Measurements from ENCODE around the gene MPP4. TPM values are rescaled to one million over a fixed set of nuclear protein-coding genes. Genes with fewer than 3 reads are reported as not detected.

MPP4 gene
- total RNA-seq, 1 experiment from 2014 or later, result not detected

DNA sequence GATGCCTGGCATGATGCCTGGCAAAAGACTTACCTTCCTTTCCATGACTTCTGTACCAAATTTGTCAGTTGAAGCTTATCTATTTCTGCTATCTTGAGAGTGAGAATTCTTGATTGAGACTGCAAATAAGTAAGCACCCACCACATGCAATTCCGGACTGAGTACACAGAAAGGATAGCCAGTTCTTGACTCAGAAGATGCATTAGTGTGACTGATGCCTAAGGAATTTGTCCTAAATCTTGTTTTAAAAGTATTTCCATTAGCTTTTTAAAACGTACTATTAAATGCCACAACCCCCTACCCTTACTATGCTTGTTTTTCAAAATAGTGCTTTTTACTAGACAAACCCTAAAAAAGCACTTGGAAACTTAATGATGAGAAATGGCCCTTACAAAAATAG is 545 bp downstream of the MPP4 start:
- Mint-ChIP-seq H3K27me3 (ENCODE audit: low read depth) (no peaks in the 10 kb centered on the region), H3K4me1 (peaks cover 52 to 56% of the 10 kb centered on the region in 2 experiments), H3K36me3 (ENCODE audit: insufficient read depth in 1 of 3, low read depth in 3 of 3) (peaks cover 0 to 8% (median under 1%) of the 10 kb centered on the region in 3 experiments; a peak in 5 of 7 replicates), H3K27ac (peak overlapping the region in 1 of 3 experiments; percentile 88; a peak in 2 of 7 replicates), H3K9me3 (no peaks in the 10 kb centered on the region), H3K4me3 (no peak overlapping the region)
- H3K79me2 ChIP-seq (ENCODE audit: insufficient read depth, low read length), result no peaks in the 10 kb centered on the region
- H3K27me3 ChIP-seq (ENCODE audit: insufficient read depth, low read length), result no peaks in the 10 kb centered on the region
- H3K9ac ChIP-seq (ENCODE audit: extremely low read depth, insufficient read length, low read length), result no peak overlapping the region
- no peak overlapping the region for H3K4me2 ChIP-seq (ENCODE audit: insufficient read depth, insufficient read length, low read length)
- H2BK120ac ChIP-seq (ENCODE audit: low read depth, low read length, poor library complexity, severe bottlenecking), result no peak overlapping the region
- H3K79me1 ChIP-seq (ENCODE audit: insufficient read depth, low read depth, low read length, poor library complexity, severe bottlenecking), result no peaks in the 10 kb centered on the region
- TF ChIP-seq, protein P1, sequence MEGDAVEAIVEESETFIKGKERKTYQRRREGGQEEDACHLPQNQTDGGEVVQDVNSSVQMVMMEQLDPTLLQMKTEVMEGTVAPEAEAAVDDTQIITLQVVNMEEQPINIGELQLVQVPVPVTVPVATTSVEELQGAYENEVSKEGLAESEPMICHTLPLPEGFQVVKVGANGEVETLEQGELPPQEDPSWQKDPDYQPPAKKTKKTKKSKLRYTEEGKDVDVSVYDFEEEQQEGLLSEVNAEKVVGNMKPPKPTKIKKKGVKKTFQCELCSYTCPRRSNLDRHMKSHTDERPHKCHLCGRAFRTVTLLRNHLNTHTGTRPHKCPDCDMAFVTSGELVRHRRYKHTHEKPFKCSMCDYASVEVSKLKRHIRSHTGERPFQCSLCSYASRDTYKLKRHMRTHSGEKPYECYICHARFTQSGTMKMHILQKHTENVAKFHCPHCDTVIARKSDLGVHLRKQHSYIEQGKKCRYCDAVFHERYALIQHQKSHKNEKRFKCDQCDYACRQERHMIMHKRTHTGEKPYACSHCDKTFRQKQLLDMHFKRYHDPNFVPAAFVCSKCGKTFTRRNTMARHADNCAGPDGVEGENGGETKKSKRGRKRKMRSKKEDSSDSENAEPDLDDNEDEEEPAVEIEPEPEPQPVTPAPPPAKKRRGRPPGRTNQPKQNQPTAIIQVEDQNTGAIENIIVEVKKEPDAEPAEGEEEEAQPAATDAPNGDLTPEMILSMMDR (conservative IDR thresholded peaks at IDR 0.05), result no peak
- H4K91ac ChIP-seq (ENCODE audit: insufficient read length, low read depth, low read length), result no peak overlapping the region
- H3K18ac ChIP-seq (ENCODE audit: insufficient read length, low read depth, low read length), result no peak overlapping the region
- no peak overlapping the region for H3K14ac ChIP-seq (ENCODE audit: insufficient read depth, low read length)
- no peak overlapping the region for H2BK12ac ChIP-seq (ENCODE audit: insufficient read length, low read depth, low read length)
- no peak overlapping the region for H2AK5ac ChIP-seq (ENCODE audit: insufficient read length, low read length)
- H2BK20ac ChIP-seq (ENCODE audit: low read depth, low read length, poor library complexity, severe bottlenecking), result no peak overlapping the region
- H2BK15ac ChIP-seq (ENCODE audit: low read depth, low read length), result no peak overlapping the region
- H3K56ac ChIP-seq (ENCODE audit: insufficient read length, low read depth, low read length), result no peak overlapping the region
- no peak overlapping the region for H3T11ph ChIP-seq (ENCODE audit: low read length)
- no peak overlapping the region for H2BK5ac ChIP-seq (ENCODE audit: insufficient read length, low read length)
- no peak overlapping the region for H4K8ac ChIP-seq (replicated peaks; ENCODE audit: insufficient read length, low read depth, low read length)
- H2AFZ ChIP-seq (ENCODE audit: low read length), result no peak overlapping the region
- no peaks in the 10 kb centered on the region for H3K9me3 ChIP-seq (ENCODE audit: control insufficient read depth, low read depth, low read length)
- H3K4me1 ChIP-seq (ENCODE audit: insufficient read depth, low read length), result peaks cover 21% of the 10 kb centered on the region
- no peak overlapping the region for H4K5ac ChIP-seq (ENCODE audit: insufficient read length, low read depth, low read length)
- no peaks in the 10 kb centered on the region for H4K20me1 ChIP-seq (ENCODE audit: control insufficient read depth, insufficient read depth, insufficient read length)
- no peak overlapping the region for H3K27ac ChIP-seq (ENCODE audit: insufficient read length, low read depth, low read length)
- DNase-seq, result no peak
- H3K23me2 ChIP-seq (ENCODE audit: insufficient read length, low read depth, low read length, poor library complexity, severe bottlenecking), result no peaks in the 10 kb centered on the region
- H3K4ac ChIP-seq (ENCODE audit: low read depth, low read length), result no peak overlapping the region
- WGBS (ENCODE audit: extremely low coverage, insufficient read length, low lambda C conversion rate), result no CpG with 5 or more reads among the region's 2 CpGs
- no peak overlapping the region for H3K23ac ChIP-seq (ENCODE audit: insufficient read length, low read depth, low read length)
